Activated CD8-positive, alpha-beta T cell treated with anti-CD3 and anti-CD28 coated beads for 36 hours (primary cell): ENCODE data around the gene RAD51AP2. TPM values are rescaled to one million over a fixed set of nuclear protein-coding genes. Genes with fewer than 3 reads are reported as not detected.

Experiments used
- ATAC-seq: fragments of 200-7000 bp; cut with Tn5 transposase; one replicate; pipeline ENCODE4 v1.10.0; 2021; ENCODE audit warnings: mild to moderate bottlenecking, moderate library complexity
- CTCF ChIA-PET: fragments of 350-600 bp; sonication (Branson Sonifier 250); formaldehyde crosslinking; loops from one replicate; lab custom pipeline; 2021; ENCODE audit warnings: antibody characterized with exemption; lab: Charles Lee
- POLR2A ChIA-PET: fragments of 350-600 bp; sonication (Branson Sonifier 250); formaldehyde crosslinking; loops from one replicate; lab custom pipeline; 2021; ENCODE audit warnings: antibody characterized with exemption; lab: Charles Lee
- DNase-seq: peaks from one replicate; pipeline ENCODE4 v3.0.0-alpha.2; 2020
- H3K27ac Mint-ChIP-seq: one replicate; pipeline ENCODE4 v1.8.0; 2021; ENCODE audit warnings: mild to moderate bottlenecking, mixed read lengths
- H3K27me3 Mint-ChIP-seq: one replicate; pipeline ENCODE4 v1.8.0; 2021; ENCODE audit warnings: mixed read lengths
- H3K36me3 Mint-ChIP-seq: one replicate; pipeline ENCODE4 v1.8.0; 2021; ENCODE audit warnings: low read depth, mixed read lengths
- H3K4me1 Mint-ChIP-seq: one replicate; pipeline ENCODE4 v1.8.0; 2021; ENCODE audit warnings: low read depth, mixed read lengths
- H3K4me3 Mint-ChIP-seq: one replicate; pipeline ENCODE4 v1.8.0; 2021; ENCODE audit warnings: mild to moderate bottlenecking, moderate library complexity, mixed read lengths
- H3K9me3 Mint-ChIP-seq: one replicate; pipeline ENCODE4 v1.8.0; 2021; ENCODE audit warnings: mixed read lengths
- CTCF ChIP-seq: fragments of 200-600 bp; IDR thresholded peaks from one replicate; pipeline ENCODE4 v1.8.0; 2022; ENCODE audit warnings: antibody characterized with exemption, mild to moderate bottlenecking
- intact Hi-C: fragments of 100-400 bp; cut with micrococcal nuclease; formaldehyde crosslinking; loops from one replicate; pipeline ENCODE4 v1.10.0; 2022
- total RNA-seq, 2 experiments: library from RNA; stranded (reverse); gene quantifications; one replicate each; pipeline ENCODE4 v1.2.3, GENCODE V29; 2021

RAD51AP2 gene
- total RNA-seq, 2 experiments from 2014 or later = not detected

- no peak overlapping the region for H3K4me3 Mint-ChIP-seq
- ChIA-PET CTCF (interaction anchor here (2.4 kb wide), 1 partner anchor 199 kb away, joined by 7 read pairs; no protein-coding TSS in a partner anchor), POLR2A (no interaction called here)
- no peak overlapping the region for H3K27ac Mint-ChIP-seq
- peaks cover 4% of the 10 kb centered on the region for H3K36me3 Mint-ChIP-seq
- H3K4me1 Mint-ChIP-seq = no peaks in the 10 kb centered on the region
- H3K9me3 Mint-ChIP-seq = peaks cover 12% of the 10 kb centered on the region
- DNase-seq (no peak), ATAC-seq (no peak)
- no peak for TF ChIP-seq CTCF
- no peaks in the 10 kb centered on the region for H3K27me3 Mint-ChIP-seq
- intact Hi-C loops = no loop called here
These were observed 46.3 kb downstream of the RAD51AP2 start for GRCh38 chr2:17471979-17472378.

- peaks cover 12% of the 10 kb centered on the region for H3K9me3 Mint-ChIP-seq
- TF ChIP-seq CTCF = no peak
- ChIA-PET POLR2A (no interaction called here), CTCF (interaction anchor here (2.4 kb wide), 1 partner anchor 200 kb away, joined by 7 read pairs; no protein-coding TSS in a partner anchor)
- intact Hi-C loops = no loop called here
- no peak overlapping the region for H3K4me3 Mint-ChIP-seq
- no peaks in the 10 kb centered on the region for H3K4me1 Mint-ChIP-seq
- ATAC-seq (no peak), DNase-seq (peak; percentile 1)
- no peaks in the 10 kb centered on the region for H3K27me3 Mint-ChIP-seq
- H3K36me3 Mint-ChIP-seq = peaks cover 4% of the 10 kb centered on the region
- no peak overlapping the region for H3K27ac Mint-ChIP-seq
These were observed 47.2 kb downstream of the RAD51AP2 start for GRCh38 chr2:17470855-17471641.

- intact Hi-C loops = no loop called here
- Mint-ChIP-seq H3K9me3 (peaks cover 3% of the 10 kb centered on the region), H3K27me3 (no peaks in the 10 kb centered on the region), H3K4me1 (no peaks in the 10 kb centered on the region), H3K4me3 (no peak overlapping the region), H3K36me3 (no peaks in the 10 kb centered on the region), H3K27ac (no peak overlapping the region)
- ChIA-PET CTCF (no interaction called here), POLR2A (no interaction called here)
- no peak for ATAC-seq
- no peak for DNase-seq
- no peak for TF ChIP-seq CTCF
These were observed 57.2 kb downstream of the RAD51AP2 start for GRCh38 chr2:17461087-17461475.

Other genes starting within 250 kb of the RAD51AP2 start
- gene VSNL1, start 22.3 kb upstream of the RAD51AP2 start, total RNA-seq = not detected
- gene SMC6, start 235.4 kb upstream of the RAD51AP2 start, total RNA-seq = 10 to 100 TPM; 19.7 to 19.9 TPM
- 10 to 100 TPM; 19.8 to 27.6 TPM for gene GEN1, start 235.7 kb upstream of the RAD51AP2 start, total RNA-seq